GM20431 (cell line): ENCODE results near the gene SLC1A2.

ENCODE experiments used
- in situ Hi-C: fragments of 300-500 bp; cut with MseI, MboI; formaldehyde crosslinking; loops from one replicate; pipeline ENCODE4 v1.15.0; 2020; ENCODE audit warnings: low sequenced_read_pairs; ENCODE audit not compliant: unreplicated experiment

SLC1A2 gene

GRCh38 chr11:35335226-35335625 lies 84.1 kb downstream of the SLC1A2 start:
- in situ Hi-C loops = no loop called here

- in situ Hi-C loops = no loop called here
Observed at GRCh38 chr11:35334385-35335090, 84.8 kb downstream of the SLC1A2 start.

GRCh38 chr11:35332524-35332923 lies 86.8 kb downstream of the SLC1A2 start:
- in situ Hi-C loops = no loop called here

- in situ Hi-C loops = no loop called here
Observed at GRCh38 chr11:35330931-35331330, 88.4 kb downstream of the SLC1A2 start.

GRCh38 chr11:35330156-35330889 lies 89.0 kb downstream of the SLC1A2 start:
- in situ Hi-C loops = no loop called here

GRCh38 chr11:35327829-35328228 lies 91.5 kb downstream of the SLC1A2 start:
- in situ Hi-C loops = no loop called here

GRCh38 chr11:35326266-35326879 lies 93.0 kb downstream of the SLC1A2 start:
- in situ Hi-C loops = no loop called here

- in situ Hi-C loops = no loop called here
Observed at GRCh38 chr11:35324981-35325380, 94.4 kb downstream of the SLC1A2 start.

GRCh38 chr11:35324183-35324886 lies 95.0 kb downstream of the SLC1A2 start:
- in situ Hi-C loops = no loop called here

- in situ Hi-C loops = no loop called here
Observed at GRCh38 chr11:35323076-35323868, 96.1 kb downstream of the SLC1A2 start.

- in situ Hi-C loops = no loop called here
Observed at GRCh38 chr11:35322318-35322979, 96.9 kb downstream of the SLC1A2 start.

- in situ Hi-C loops = no loop called here
Observed at GRCh38 chr11:35321532-35322317, 97.6 kb downstream of the SLC1A2 start.

GRCh38 chr11:35321111-35321510 lies 98.2 kb downstream of the SLC1A2 start:
- in situ Hi-C loops = no loop called here

- in situ Hi-C loops = no loop called here
Observed at GRCh38 chr11:35318977-35319925, 100.1 kb downstream of the SLC1A2 start.

- in situ Hi-C loops = no loop called here
Observed at GRCh38 chr11:35318309-35318708, 101.0 kb downstream of the SLC1A2 start.

- in situ Hi-C loops = no loop called here
Observed at GRCh38 chr11:35317253-35317652, 102.1 kb downstream of the SLC1A2 start.

GRCh38 chr11:35316161-35316560 lies 103.2 kb downstream of the SLC1A2 start:
- in situ Hi-C loops = no loop called here

GRCh38 chr11:35313760-35314153 lies 105.6 kb downstream of the SLC1A2 start:
- in situ Hi-C loops = no loop called here
